ENCODE measurements around the gene KIAA1217. TPM values are rescaled to one million over a fixed set of nuclear protein-coding genes. Genes with fewer than 3 reads are reported as not detected.

Gene KIAA1217
- total and polyA plus RNA-seq, 2 of the 8 experiments (the other 6 are each of a cell fraction or from before 2014, with no cell fraction given), result 4.5 to 15.6 TPM

GRCh38 chr10:24208661-24209431 is at the start of gene KIAA1217 (continued):
- TF ChIP-seq HDAC2 (IDR thresholded peaks at IDR 0.05; ENCODE audit: borderline replicate concordance in 1 of 2, low read depth in 2 of 2, low read length in 2 of 2) (0 out of 4 replicates have a peak, but pooled peaks of 1 of the 2 experiments have one; percentile 13), POLR2AphosphoS5 (IDR thresholded peaks at IDR 0.05; ENCODE audit: low read depth, low read length) (0 out of 2 replicates have a peak, but pooled peaks have one; percentile 36), ASH2L (IDR thresholded peaks at IDR 0.05; ENCODE audit: low read length) (peak; percentile 61), PHF8 (conservative IDR thresholded peaks at IDR 0.05; ENCODE audit: low read depth, low read length) (peak; percentile 18; the same call in 1 of the 2 replicates)

Measured in H1 (cell line).